Osteocyte (in vitro differentiated cells): ENCODE data around the gene STX2. TPM values are rescaled to one million over a fixed set of nuclear protein-coding genes. Genes with fewer than 3 reads are reported as not detected.

Source experiments
- DNase-seq: peaks from one replicate; pipeline ENCODE4 v3.0.0; 2021; ENCODE audit warnings: mixed read lengths; ENCODE audit not compliant: unreplicated experiment; ENCODE audit errors: extremely low spot score
- H3K27ac Mint-ChIP-seq: one replicate; pipeline ENCODE4 v1.8.0; 2021; ENCODE audit warnings: mild to moderate bottlenecking, mixed read lengths; ENCODE audit not compliant: unreplicated experiment
- H3K27me3 Mint-ChIP-seq: one replicate; pipeline ENCODE4 v1.8.0; 2021; ENCODE audit warnings: mixed read lengths; ENCODE audit not compliant: unreplicated experiment
- H3K36me3 Mint-ChIP-seq: one replicate; pipeline ENCODE4 v1.8.0; 2021; ENCODE audit warnings: mixed read lengths; ENCODE audit not compliant: unreplicated experiment
- H3K4me1 Mint-ChIP-seq: one replicate; pipeline ENCODE4 v1.8.0; 2021; ENCODE audit warnings: mixed read lengths; ENCODE audit not compliant: unreplicated experiment
- H3K4me3 Mint-ChIP-seq: one replicate; pipeline ENCODE4 v1.8.0; 2021; ENCODE audit warnings: mild to moderate bottlenecking, moderate library complexity, mixed read lengths; ENCODE audit not compliant: unreplicated experiment
- H3K9me3 Mint-ChIP-seq: one replicate; pipeline ENCODE4 v1.8.0; 2021; ENCODE audit warnings: mixed read lengths; ENCODE audit not compliant: unreplicated experiment
- CTCF ChIP-seq: fragments of 200-600 bp; sonication (generic); IDR thresholded peaks from 2 replicates; pipeline ENCODE4 v1.5.0; 2021; ENCODE audit warnings: antibody characterized with exemption, mild to moderate bottlenecking, moderate library complexity
- total RNA-seq: library from RNA; stranded (reverse); gene quantifications from 2 replicates; pipeline ENCODE4 v1.2.1, GENCODE V29; 2021

STX2 gene
- total RNA-seq, 1 donor from 2014 or later: 32.0 TPM

- Mint-ChIP-seq H3K27me3 (peaks cover 8% of the 10 kb centered on the region), H3K36me3 (no peaks in the 10 kb centered on the region), H3K4me1 (no peaks in the 10 kb centered on the region), H3K4me3 (no peak overlapping the region), H3K9me3 (peaks cover 5% of the 10 kb centered on the region), H3K27ac (no peak overlapping the region)
- DNase-seq: no peak
- TF ChIP-seq CTCF: no peak
Measured at GRCh38 chr12:130743606-130744005, 95.4 kb downstream of the STX2 start.

- TF ChIP-seq CTCF: no peak
- DNase-seq: no peak
- Mint-ChIP-seq H3K4me1 (no peaks in the 10 kb centered on the region), H3K27me3 (peaks cover 7% of the 10 kb centered on the region), H3K27ac (no peak overlapping the region), H3K4me3 (no peak overlapping the region), H3K36me3 (no peaks in the 10 kb centered on the region), H3K9me3 (peaks cover 5% of the 10 kb centered on the region)
Measured at GRCh38 chr12:130743176-130743575, 95.9 kb downstream of the STX2 start.

GRCh38 chr12:130742716-130743115, 96.3 kb downstream of the STX2 start:
- no peak for TF ChIP-seq CTCF
- Mint-ChIP-seq H3K36me3 (no peaks in the 10 kb centered on the region), H3K4me1 (no peaks in the 10 kb centered on the region), H3K9me3 (peaks cover 5% of the 10 kb centered on the region), H3K4me3 (no peak overlapping the region), H3K27me3 (peaks cover 3% of the 10 kb centered on the region), H3K27ac (no peak overlapping the region)
- no peak for DNase-seq

- no peak for TF ChIP-seq CTCF
- Mint-ChIP-seq H3K9me3 (peaks cover 5% of the 10 kb centered on the region), H3K36me3 (no peaks in the 10 kb centered on the region), H3K27me3 (peaks cover 5% of the 10 kb centered on the region), H3K4me1 (no peaks in the 10 kb centered on the region), H3K27ac (no peak overlapping the region), H3K4me3 (no peak overlapping the region)
- no peak for DNase-seq
Measured at GRCh38 chr12:130742112-130742511, 96.9 kb downstream of the STX2 start.

Other genes starting within 250 kb of the STX2 start
- 0.13 TPM in 1 of 2 replicates, not detected in the other for gene RIMBP2, start 123.0 kb downstream of the STX2 start, total RNA-seq
- 471 and 474 TPM in 2 replicates for gene RAN, start 32.8 kb upstream of the STX2 start, total RNA-seq
- 1.0 and 1.5 TPM in 2 replicates for gene ADGRD1, start 114.7 kb upstream of the STX2 start, total RNA-seq